Measurements from ENCODE around the gene FNTB. TPM values are rescaled to one million over a fixed set of nuclear protein-coding genes. Genes with fewer than 3 reads are reported as not detected.

FNTB gene
- total RNA-seq, 1 donor from 2014 or later = 18.0 TPM

GRCh38 chr14:65053466-65053865 is 66.8 kb downstream of the FNTB start:
- TF ChIP-seq, protein P1, sequence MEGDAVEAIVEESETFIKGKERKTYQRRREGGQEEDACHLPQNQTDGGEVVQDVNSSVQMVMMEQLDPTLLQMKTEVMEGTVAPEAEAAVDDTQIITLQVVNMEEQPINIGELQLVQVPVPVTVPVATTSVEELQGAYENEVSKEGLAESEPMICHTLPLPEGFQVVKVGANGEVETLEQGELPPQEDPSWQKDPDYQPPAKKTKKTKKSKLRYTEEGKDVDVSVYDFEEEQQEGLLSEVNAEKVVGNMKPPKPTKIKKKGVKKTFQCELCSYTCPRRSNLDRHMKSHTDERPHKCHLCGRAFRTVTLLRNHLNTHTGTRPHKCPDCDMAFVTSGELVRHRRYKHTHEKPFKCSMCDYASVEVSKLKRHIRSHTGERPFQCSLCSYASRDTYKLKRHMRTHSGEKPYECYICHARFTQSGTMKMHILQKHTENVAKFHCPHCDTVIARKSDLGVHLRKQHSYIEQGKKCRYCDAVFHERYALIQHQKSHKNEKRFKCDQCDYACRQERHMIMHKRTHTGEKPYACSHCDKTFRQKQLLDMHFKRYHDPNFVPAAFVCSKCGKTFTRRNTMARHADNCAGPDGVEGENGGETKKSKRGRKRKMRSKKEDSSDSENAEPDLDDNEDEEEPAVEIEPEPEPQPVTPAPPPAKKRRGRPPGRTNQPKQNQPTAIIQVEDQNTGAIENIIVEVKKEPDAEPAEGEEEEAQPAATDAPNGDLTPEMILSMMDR (IDR thresholded peaks at IDR 0.05; ENCODE audit: insufficient read depth, low read length, poor library complexity, severe bottlenecking) = no peak
- no peak overlapping the region for H3K4me3 ChIP-seq (ENCODE audit: low read depth, low read length)
- H3K27me3 ChIP-seq (ENCODE audit: control insufficient read depth, insufficient read depth, low read length) = no peaks in the 10 kb centered on the region
- no peaks in the 10 kb centered on the region for H3K36me3 ChIP-seq (ENCODE audit: control insufficient read depth, insufficient read depth, low read length)
- DNase-seq (ENCODE audit: low read depth) = no peak

GRCh38 chr14:65054471-65055085 is 67.9 kb downstream of the FNTB start:
- H3K36me3 ChIP-seq (ENCODE audit: control insufficient read depth, insufficient read depth, low read length) = no peaks in the 10 kb centered on the region
- no peaks in the 10 kb centered on the region for H3K27me3 ChIP-seq (ENCODE audit: control insufficient read depth, insufficient read depth, low read length)
- TF ChIP-seq, protein P1 (IDR thresholded peaks at IDR 0.05; ENCODE audit: insufficient read depth, low read length, poor library complexity, severe bottlenecking) = no peak
- no peak overlapping the region for H3K4me3 ChIP-seq (ENCODE audit: low read depth, low read length)
- DNase-seq (ENCODE audit: low read depth) = no peak

DNA sequence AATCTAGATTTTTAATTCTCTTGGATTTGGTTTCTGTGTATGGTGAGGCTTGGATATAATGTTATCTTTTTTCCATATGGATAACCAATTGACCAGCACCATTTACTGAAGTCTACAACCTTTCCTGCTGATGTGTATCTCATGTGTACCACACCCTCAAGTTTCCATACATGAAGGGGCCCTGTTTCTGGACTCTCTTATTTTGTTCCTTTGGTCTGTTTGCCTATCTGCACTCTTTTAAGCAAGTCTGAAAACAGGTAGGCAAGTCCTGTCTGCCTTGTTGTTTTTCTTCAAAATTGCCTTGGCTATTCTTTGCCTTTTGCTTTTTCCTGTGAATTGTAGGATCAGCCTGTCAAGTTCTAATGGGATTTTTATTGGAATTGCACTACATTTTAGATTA is 71.0 kb downstream of the FNTB start:
- Histone ChIP-seq H3K4me3 (ENCODE audit: low read depth, low read length) (no peak overlapping the region), H3K36me3 (ENCODE audit: control insufficient read depth, insufficient read depth, low read length) (no peaks in the 10 kb centered on the region), H3K27me3 (ENCODE audit: control insufficient read depth, insufficient read depth, low read length) (no peaks in the 10 kb centered on the region)
- TF ChIP-seq, protein P1 (IDR thresholded peaks at IDR 0.05; ENCODE audit: insufficient read depth, low read length, poor library complexity, severe bottlenecking) = no peak
- no peak for DNase-seq (ENCODE audit: low read depth)

DNA sequence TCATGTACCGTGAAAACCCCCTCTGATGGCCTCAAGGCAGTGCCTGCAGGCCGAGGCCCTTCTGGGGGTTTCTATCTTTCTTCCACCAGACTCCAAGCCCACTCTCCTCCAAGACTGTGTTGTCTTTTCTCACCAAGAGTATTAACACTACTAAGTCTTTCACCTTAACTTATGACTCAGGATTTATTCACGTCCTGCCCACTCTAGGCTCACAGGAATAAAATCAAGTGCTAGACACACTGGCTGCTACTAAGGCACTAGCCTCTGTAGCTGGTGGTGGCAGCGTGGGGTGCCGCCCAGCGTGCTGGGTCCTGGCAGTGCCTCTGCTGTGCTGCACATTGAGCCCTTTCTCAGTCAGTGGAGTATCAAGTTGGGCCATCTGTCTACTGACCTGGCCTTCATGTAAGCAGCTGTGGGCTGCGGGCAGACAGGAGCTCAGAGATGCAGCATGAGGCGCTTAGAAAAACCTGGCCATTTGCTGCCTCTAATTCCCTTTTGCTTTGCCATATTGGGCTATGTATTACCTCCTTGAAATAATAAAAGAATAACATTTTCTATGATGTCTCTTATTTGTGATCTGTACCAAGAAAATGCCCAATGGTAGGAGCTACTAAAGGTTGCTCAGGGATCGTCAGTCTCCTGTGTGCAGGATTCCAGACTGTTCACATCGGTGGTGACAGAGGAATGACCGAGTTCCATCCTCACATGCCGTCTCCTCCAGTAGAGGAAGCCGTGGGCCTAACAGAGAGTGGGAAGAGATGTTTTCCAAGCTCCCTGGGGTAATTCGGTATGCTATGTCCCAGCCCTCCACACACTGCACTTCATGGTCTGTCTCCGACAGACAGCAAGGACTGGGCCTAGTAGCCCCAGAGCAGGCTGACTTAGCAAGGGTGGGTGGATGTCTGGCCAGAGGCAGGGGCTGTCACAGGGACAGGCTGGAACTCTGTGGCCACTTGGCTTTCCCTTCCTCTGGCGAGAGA is 75.7 kb downstream of the FNTB start:
- Histone ChIP-seq H3K36me3 (ENCODE audit: control insufficient read depth, insufficient read depth, low read length) (peaks cover 2% of the 10 kb centered on the region), H3K4me3 (ENCODE audit: low read depth, low read length) (no peak overlapping the region), H3K27me3 (ENCODE audit: control insufficient read depth, insufficient read depth, low read length) (no peaks in the 10 kb centered on the region)
- TF ChIP-seq, protein P1 (IDR thresholded peaks at IDR 0.05; ENCODE audit: insufficient read depth, low read length, poor library complexity, severe bottlenecking) = no peak
- no peak for DNase-seq (ENCODE audit: low read depth)

DNA sequence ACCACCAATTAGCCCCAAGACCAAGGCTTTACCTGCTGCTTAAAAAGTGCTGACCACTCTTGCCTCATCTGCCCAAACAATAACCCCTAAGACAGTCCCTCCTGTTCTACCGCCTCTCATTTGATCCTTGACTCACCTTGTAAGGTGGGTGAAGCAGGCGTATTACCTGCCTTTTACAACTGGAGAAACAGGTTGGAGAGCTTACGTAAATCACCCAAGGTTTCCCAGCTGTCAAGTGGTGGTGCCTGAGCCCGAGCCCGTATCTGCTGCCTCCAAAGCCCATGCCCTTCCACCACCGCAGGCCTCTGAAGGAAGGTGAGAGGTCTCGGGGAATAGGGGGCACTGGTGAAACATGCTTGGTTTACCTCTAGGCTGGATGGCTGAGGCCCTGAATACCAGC is 79.0 kb downstream of the FNTB start:
- no peak overlapping the region for H3K4me3 ChIP-seq (ENCODE audit: low read depth, low read length)
- TF ChIP-seq, protein P1 (IDR thresholded peaks at IDR 0.05; ENCODE audit: insufficient read depth, low read length, poor library complexity, severe bottlenecking) = no peak
- H3K27me3 ChIP-seq (ENCODE audit: control insufficient read depth, insufficient read depth, low read length) = no peaks in the 10 kb centered on the region
- no peak for DNase-seq (ENCODE audit: low read depth)
- H3K36me3 ChIP-seq (ENCODE audit: control insufficient read depth, insufficient read depth, low read length) = peaks cover 2% of the 10 kb centered on the region

Measured in kidney epithelial cell (primary cell).